ACC112 (cell line): ENCODE results near the gene CLIP4.
A peak's percentile ranks its signal among the peaks of the same experiment; 100 is the strongest.

ENCODE experiments used
- H2AFZ ChIP-seq: fragments of 200-600 bp; sonication (generic); one replicate; pipeline ENCODE4 v1.6.0; 2017; ENCODE audit warnings: antibody characterized with exemption, low read length; ENCODE audit not compliant: unreplicated experiment
- H3K27ac ChIP-seq: fragments of 200-600 bp; sonication (generic); 2 replicates; pipeline ENCODE4 v1.5.1; 2014; ENCODE audit warnings: low read depth, mild to moderate bottlenecking, antibody characterized with exemption, low read length, moderate library complexity
- H3K27me3 ChIP-seq: fragments of 200-600 bp; sonication (generic); 2 replicates; pipeline ENCODE4 v1.6.1; 2014; ENCODE audit warnings: mild to moderate bottlenecking, antibody characterized with exemption, low read length, moderate library complexity, mixed read lengths; ENCODE audit not compliant: insufficient read depth
- H3K36me3 ChIP-seq: fragments of 200-600 bp; sonication (generic); 2 replicates; pipeline ENCODE4 v1.6.1; 2016; ENCODE audit warnings: mild to moderate bottlenecking, antibody characterized with exemption, low read length, moderate library complexity, mixed read lengths; ENCODE audit not compliant: insufficient read depth
- H3K4me1 ChIP-seq: fragments of 200-600 bp; sonication (generic); one replicate; pipeline ENCODE4 v1.6.1; 2016; ENCODE audit warnings: low read length, mixed read lengths; ENCODE audit not compliant: insufficient read depth, unreplicated experiment, control insufficient read depth
- H3K4me3 ChIP-seq: fragments of 200-600 bp; sonication (generic); 2 replicates; pipeline ENCODE4 v1.5.1; 2014; ENCODE audit warnings: mild to moderate bottlenecking, low read depth, low read length
- H3K79me2 ChIP-seq: fragments of 200-600 bp; sonication (generic); one replicate; pipeline ENCODE4 v1.6.0; 2016; ENCODE audit warnings: low read length; ENCODE audit not compliant: control insufficient read depth, unreplicated experiment, insufficient read depth

CLIP4 gene

GRCh38 chr2:29115797-29116781 lies 874 bp downstream of the CLIP4 start:
- peak overlapping the region; percentile 98 for H3K4me3 ChIP-seq
- H3K4me1 ChIP-seq = peaks cover 67% of the 10 kb centered on the region
- H3K27me3 ChIP-seq = no peaks in the 10 kb centered on the region
- peak overlapping the region; percentile 76 for H2AFZ ChIP-seq
- peak overlapping the region; percentile 82 for H3K27ac ChIP-seq
- H3K36me3 ChIP-seq = peaks cover 11% of the 10 kb centered on the region; the same call in 1 of the 2 replicates
- H3K79me2 ChIP-seq = peaks cover 52% of the 10 kb centered on the region

- Histone ChIP-seq H3K4me3 (peak overlapping the region; percentile 56), H3K79me2 (peaks cover 63% of the 10 kb centered on the region), H3K27me3 (no peaks in the 10 kb centered on the region), H3K4me1 (peaks cover 69% of the 10 kb centered on the region), H3K36me3 (peaks cover 20% of the 10 kb centered on the region; the same call in 1 of the 2 replicates), H2AFZ (no peak overlapping the region), H3K27ac (peak overlapping the region; percentile 82)
Measured at GRCh38 chr2:29117636-29118303, 2.6 kb downstream of the CLIP4 start.

DNA sequence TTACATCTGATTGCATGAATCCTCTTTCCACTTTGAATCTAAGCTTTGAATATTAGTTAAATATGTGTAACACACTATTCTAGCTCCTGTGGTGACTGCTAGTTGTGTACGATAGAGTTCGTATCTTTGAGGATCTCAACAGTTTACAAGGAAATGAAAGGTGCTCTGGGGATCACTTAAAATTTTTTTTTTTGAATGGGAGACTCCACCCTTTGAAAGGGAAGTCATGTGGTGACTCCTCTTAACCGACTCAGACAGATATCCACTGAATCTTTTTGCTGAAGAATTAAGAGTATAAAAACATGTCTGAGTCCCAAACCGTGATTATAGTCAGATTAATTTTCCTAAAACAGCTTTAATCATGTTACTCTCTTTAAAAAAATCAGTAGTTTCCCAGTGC lies 4.0 kb downstream of the CLIP4 start:
- Histone ChIP-seq H3K79me2 (peaks cover 66% of the 10 kb centered on the region), H3K36me3 (peaks cover 20% of the 10 kb centered on the region), H3K27me3 (no peaks in the 10 kb centered on the region), H3K27ac (no peak overlapping the region; the same call in 1 of the 2 replicates), H2AFZ (no peak overlapping the region), H3K4me1 (peaks cover 67% of the 10 kb centered on the region), H3K4me3 (0 out of 2 replicates have a peak overlapping the region, but pooled peaks have one; percentile 16)

- Histone ChIP-seq H3K4me1 (peaks cover 64% of the 10 kb centered on the region), H3K27me3 (no peaks in the 10 kb centered on the region), H3K36me3 (peaks cover 34% of the 10 kb centered on the region), H3K79me2 (peaks cover 76% of the 10 kb centered on the region), H3K4me3 (no peak overlapping the region), H2AFZ (no peak overlapping the region), H3K27ac (no peak overlapping the region)
Measured at GRCh38 chr2:29120846-29121245, 5.6 kb downstream of the CLIP4 start.

DNA sequence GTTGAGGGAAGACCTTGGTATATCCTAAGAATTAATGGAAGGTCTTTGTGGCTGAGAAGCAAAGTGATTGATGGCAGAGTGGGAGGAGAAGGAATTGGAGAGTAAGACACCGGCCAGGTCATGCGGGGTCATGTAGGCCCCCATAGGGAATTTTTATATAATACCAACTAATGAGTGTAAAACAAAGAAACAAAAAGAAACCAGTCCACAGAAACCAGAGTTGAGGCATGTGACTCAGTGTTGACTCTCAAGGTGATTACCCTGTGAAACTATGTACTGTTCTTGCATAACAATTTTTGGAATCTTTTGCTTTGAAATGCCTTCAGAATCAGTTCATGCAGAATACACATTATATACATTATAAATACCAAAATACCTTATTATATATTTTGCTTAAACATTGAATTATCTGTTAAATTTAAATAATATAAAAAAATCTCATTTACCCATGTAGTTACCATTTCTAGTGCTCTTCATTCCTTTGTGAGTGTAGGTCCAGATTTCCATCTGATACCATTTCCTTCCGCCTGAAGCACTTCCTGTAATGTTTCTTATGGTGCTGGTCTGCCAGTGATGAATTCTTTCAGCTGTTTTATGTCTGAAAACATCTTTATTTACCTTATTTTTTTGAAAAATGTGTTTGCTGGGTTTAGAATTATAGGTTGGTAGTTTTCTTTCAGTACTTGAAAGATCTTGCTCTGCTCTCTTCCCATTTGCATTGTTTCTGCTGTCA lies 8.6 kb downstream of the CLIP4 start:
- H3K27ac ChIP-seq = peak overlapping the region; percentile 96
- peaks cover 77% of the 10 kb centered on the region for H3K79me2 ChIP-seq
- peaks cover 48% of the 10 kb centered on the region for H3K36me3 ChIP-seq

GRCh38 chr2:29124504-29124903 lies 9.3 kb downstream of the CLIP4 start:
- Histone ChIP-seq H3K27ac (peak overlapping the region; percentile 96), H3K27me3 (no peaks in the 10 kb centered on the region), H3K4me3 (no peak overlapping the region), H3K36me3 (peaks cover 48% of the 10 kb centered on the region), H2AFZ (no peak overlapping the region), H3K4me1 (peaks cover 63% of the 10 kb centered on the region), H3K79me2 (peaks cover 77% of the 10 kb centered on the region)

More for the DNA sequence above, 8.6 kb downstream of the CLIP4 start:
- Histone ChIP-seq H2AFZ (no peak overlapping the region), H3K4me3 (peak overlapping the region; percentile 28; the same call in 1 of the 2 replicates), H3K27me3 (no peaks in the 10 kb centered on the region), H3K4me1 (peaks cover 63% of the 10 kb centered on the region)

GRCh38 chr2:29129586-29130281 lies 14.5 kb downstream of the CLIP4 start:
- H2AFZ ChIP-seq = peak overlapping the region; percentile 17
- peak overlapping the region; percentile 94 for H3K27ac ChIP-seq

GRCh38 chr2:29130295-29130694 lies 15.1 kb downstream of the CLIP4 start:
- Histone ChIP-seq H3K27me3 (no peaks in the 10 kb centered on the region), H3K27ac (peak overlapping the region; percentile 94), H3K4me3 (peak overlapping the region; percentile 67), H3K79me2 (peaks cover 45% of the 10 kb centered on the region), H3K4me1 (peaks cover 42% of the 10 kb centered on the region), H3K36me3 (peaks cover 54% of the 10 kb centered on the region), H2AFZ (no peak overlapping the region)

More at GRCh38 chr2:29129586-29130281, 14.5 kb downstream of the CLIP4 start:
- Histone ChIP-seq H3K79me2 (peaks cover 50% of the 10 kb centered on the region), H3K4me3 (peak overlapping the region; percentile 67), H3K4me1 (peaks cover 46% of the 10 kb centered on the region), H3K36me3 (peaks cover 56% of the 10 kb centered on the region), H3K27me3 (no peaks in the 10 kb centered on the region)

DNA sequence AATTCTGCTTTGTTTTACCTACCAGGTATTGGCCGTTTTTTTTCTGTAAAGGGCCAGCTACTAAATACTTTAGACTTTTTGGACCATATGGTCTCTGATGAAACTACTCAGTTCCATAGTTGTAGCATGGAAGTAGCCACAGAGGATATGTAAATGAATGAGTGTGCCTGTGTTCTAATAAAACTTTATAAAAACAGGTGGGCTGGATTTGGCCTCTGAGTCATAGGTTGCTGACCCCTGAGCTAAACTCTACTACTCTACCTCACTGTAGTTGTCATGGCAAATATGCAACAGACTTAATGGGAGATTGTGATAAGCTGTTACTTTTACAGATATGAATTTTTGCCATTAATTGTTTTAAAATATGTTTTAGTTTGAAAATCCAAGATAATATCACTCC lies 19.7 kb downstream of the CLIP4 start:
- Histone ChIP-seq H3K27me3 (no peaks in the 10 kb centered on the region), H3K27ac (no peak overlapping the region), H3K4me1 (peaks cover 17% of the 10 kb centered on the region), H3K36me3 (peaks cover 69% of the 10 kb centered on the region), H3K4me3 (no peak overlapping the region), H2AFZ (no peak overlapping the region), H3K79me2 (peaks cover 15% of the 10 kb centered on the region)
